Stimulated activated CD8-positive, alpha-beta memory T cell treated with anti-CD3 and anti-CD28 coated beads, Interleukin-2, amount 100 ng/mL, for 48 hours (primary cell): Measurements from ENCODE around the gene SUSD5.
"Not testable (repeated sequence)": the region's sequence is repeated elsewhere in the genome, so short reads cannot be mapped to it uniquely, and the experiment has no call there.

Source experiments
- DNase-seq, 2 donors: peaks; one replicate each; pipeline ENCODE4 v3.0.0-alpha.2; 2020; ENCODE audit warnings: low read depth in 2 of 2

The SUSD5 gene

DNA sequence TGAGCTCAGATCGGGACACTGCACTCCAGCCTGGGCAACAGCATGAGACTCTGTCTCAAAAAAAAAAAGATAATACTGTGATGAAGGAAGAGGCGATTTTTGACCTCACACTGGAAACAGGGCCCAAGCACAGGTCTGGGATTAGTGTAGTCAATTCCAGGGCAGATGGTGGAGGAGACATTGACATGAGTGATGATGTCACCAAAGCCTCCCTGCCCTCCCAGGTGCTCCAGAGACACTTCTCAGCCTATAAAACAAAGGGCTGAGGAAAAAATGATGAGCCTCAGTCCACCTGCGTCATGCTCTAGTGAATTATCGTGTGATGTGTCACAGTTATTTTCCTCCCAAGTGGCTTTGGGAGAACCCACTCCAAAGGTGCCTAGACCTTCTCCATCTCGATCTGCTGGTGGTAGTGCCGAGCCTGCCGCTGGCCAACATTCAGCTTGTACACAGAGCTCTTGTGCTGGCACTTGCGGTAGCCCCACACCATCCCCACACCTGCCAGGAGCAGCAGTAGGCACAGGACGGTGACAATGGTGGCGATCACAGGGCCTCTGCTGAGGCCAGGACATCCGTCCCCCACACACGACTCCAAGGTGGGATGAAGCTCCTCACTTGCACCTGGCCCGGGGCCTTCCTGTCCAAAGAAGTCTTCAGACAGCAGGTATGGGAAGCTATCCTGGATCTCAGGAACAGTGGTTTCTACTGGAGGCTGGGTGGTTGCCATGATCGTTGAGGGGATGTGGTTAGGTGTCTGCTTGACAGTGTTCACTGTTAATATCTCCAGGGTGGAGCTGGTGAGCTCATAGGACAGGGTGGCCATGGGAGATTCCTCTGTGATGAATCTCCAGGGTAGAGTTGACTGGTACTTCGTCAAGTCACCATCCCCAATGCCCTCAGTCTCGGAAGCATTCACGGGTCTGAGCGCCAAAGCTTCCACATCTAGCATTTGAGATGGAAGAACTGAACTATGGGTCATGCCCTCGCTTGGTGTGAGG lies 65.9 kb downstream of the SUSD5 start:
- DNase-seq, result no peak

DNA sequence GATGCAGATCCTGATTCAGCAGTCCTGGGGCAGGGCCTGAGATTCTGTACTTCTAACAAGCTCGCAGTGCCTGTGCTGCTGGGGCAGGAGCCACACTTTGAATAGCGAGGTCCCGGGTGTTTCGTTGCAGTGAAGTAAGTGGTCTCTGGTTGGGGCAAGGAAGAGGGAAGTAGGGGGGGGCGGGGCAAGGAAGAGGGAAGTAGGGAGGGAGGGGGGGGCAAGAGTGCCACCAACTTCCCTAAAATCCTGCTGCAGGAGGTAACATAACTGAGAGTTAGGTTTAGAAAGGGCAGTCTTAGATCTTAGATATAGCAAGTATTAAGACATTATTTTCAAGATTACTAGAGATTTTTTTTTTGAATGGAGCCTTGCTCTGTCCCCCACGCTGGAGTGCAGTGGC lies 69.3 kb downstream of the SUSD5 start:
- no peak for DNase-seq

DNA sequence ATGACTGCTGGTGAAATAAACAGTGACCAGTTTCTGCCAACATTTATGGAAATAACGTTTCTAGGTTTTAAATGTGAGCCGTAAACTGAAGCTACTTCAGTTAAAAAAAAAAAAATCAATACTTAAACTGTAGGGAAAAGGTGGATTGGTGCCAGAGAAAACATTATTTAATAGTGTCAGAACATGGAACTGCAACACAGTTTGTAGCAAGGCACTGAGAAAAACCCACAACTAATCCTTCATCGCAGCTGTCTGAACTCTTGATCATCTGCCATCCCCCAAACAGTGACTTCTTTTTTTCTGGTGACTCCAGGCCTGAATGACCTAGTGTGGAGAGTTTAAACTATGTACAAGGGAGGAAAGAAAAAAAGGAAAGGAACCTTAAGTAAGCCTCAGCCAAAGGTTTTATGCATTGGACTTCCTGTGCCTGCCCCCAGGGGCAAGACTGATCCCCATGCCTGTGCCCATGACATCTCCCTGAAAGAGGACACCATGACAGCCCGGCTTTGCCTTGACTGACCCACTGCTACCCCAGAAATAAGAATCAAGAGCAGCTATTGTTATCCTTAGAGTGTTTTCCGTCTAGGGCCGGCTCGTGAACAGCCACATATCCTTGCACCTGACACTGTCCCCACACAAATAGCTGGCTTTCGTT lies 71.7 kb downstream of the SUSD5 start:
- DNase-seq, result no peak

DNA sequence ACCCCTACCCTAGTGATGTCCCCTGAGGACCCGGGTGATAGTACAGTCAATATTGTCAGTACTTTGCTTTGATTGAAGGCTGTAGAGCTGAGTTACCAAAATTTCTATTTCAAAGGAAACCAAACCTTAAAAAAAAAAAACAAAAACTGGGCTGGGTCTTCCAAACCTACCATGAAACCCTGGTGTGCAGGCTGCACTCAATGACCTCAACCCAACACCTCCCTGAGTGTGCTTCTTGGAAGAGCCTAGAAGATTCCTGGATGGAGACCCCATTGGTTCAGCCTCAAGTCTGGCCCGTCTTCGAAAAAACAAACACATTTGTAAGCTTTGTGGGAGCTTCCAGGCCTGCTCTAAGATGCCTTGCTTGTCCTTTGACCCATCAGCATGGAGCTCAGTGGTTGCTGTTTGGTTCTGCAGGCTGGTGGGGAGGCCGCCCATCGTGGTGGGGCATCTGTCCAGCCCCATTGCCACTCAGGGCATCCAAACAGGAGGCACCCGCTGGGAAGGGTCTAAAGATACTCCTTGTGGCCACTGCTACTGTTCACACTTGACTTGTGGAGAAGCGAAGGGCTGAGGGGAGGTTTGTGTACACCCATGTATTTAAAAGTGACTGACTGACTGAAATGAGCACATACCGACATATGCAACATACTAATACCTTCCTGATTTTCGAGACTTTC lies 72.6 kb downstream of the SUSD5 start:
- no peak for DNase-seq

DNA sequence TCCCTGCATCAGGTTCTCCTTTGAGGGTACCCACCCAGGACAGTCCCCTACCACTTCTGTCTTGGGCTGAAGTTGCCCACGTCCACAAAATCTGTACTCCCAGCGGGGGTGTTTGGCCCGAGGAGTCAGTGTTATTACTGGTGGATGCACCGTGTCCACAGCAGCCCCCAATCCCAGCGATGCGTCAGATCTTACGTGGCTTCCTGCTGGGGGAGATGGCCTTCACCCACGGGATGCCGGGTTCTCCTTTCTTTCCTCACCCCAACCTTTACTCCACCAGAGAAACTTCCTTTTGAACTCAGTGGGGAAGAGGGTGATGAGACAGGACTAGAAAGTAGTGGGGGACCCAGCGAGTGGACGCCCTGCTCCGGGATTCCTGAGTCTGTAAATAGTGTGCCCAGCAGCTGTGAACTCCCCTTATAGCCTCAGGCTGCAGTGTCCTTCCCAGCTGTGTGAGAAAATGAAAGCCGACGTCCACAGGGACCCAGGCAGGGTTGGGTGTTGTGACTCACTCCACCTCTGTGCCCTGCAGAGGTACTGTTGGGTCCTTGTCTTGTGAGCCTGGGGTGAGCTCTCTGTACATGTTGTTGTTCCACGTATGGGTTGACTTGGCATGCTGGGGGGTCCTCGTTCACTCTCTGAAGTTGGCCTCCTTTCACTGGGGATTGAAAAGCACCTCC lies 73.2 kb downstream of the SUSD5 start:
- DNase-seq, result no peak

DNA sequence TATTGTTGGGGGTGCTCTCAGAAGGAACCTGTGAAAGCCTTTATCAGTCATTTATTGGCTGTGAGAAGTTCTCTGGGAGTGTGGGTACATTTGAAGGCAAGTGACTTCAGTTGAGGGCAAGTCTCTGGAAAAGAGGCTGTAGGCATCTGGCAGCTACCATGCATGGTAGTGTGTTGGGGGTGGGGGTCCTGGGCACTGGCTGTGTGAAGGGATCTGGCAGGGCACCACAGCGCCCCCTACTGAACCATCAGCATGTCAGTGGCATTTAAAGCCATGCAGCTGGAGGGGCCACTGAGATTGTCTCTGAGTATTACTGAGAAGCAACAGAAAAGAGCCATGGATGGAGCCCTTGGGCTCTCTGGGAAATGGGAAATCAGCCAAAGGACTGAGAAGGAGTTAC lies 74.2 kb downstream of the SUSD5 start:
- DNase-seq, result peak; percentile 12 to 23

DNA sequence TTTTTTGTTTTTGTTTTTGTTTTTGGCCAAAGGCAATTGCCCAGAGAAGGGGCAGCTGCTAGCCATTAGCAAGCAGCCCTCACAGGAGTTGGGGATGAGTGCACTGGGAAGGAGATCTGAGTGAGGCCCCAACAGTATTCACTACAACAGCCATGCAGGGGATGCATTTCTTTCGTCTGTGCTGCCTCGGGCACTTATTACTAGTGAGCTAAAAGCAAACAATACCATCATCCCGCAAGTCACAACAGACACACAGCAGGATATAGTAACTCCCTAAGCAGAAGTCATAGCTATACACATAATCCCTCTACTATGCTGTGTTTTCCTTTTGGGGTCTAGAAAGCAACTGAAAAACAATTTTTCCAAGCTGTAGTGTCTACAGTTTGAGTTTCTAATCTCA lies 77.6 kb downstream of the SUSD5 start:
- DNase-seq, result no peak

DNA sequence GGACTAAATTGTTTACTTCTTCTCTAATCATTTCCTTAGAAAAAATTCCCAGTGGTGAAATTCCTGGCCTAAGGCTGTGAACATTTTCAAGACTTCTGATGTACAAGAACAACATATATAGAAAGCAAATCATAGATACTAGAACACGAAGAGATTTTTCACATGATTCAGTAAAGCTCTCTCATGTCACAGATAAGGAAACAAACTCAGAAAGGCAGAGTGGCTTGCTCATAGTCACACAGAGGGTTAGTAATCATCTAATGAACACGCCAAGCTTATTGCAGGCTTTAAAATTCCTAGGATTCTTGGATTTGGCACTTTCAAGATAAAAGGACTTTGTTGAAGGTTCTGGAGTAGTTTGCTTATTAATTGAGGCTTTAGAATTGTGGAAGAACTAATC lies 78.6 kb downstream of the SUSD5 start:
- no peak for DNase-seq

DNA sequence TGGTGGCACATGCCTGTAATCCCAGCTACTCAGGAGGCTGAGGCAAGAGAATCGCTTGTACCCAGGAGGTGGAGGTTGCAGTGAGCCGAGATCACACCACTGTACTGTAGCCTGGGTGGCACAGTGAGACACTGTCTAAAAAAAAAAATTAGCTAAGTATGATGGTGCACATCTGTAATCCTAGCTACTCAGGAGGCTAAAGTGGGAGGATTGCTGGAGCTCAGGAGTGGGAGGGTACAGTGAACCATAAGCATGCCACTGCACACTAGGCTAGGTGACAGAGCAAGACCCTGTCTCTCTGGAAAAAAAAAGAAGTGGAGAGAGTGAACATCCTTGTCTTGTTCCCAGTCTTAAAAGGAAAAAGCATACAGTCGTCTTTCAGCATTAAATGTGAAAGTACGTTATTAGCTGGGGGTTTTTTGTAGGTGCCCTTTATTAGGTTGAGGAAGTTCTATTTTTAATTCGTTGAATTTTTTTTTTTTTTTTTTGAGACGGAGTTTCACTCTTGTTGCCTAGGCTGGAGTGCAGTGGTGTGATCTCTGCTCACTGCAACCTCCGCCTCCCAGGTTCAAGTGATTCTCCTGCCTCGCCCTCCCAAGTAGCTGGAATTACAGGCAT lies 79.5 kb downstream of the SUSD5 start:
- not testable (repeated sequence) for DNase-seq

DNA sequence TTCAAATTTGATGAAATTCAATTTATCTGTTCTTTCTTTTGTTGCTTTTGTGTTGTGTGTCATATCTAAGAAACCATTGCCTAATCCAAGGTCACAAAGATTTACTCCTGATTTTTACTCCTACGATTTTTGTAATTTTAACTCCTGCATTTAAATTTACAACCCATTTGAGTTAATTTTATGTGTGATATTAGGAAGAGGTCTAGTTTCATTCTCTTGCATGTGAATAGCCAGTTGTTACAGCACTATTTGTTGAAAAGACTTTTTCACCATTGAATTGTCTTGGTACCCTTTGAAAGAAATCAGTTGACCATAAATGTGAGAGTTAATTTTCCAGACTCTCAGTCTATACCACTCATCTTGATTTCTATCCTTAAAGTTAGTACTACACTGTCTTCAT lies 80.9 kb downstream of the SUSD5 start:
- DNase-seq, result no peak

DNA sequence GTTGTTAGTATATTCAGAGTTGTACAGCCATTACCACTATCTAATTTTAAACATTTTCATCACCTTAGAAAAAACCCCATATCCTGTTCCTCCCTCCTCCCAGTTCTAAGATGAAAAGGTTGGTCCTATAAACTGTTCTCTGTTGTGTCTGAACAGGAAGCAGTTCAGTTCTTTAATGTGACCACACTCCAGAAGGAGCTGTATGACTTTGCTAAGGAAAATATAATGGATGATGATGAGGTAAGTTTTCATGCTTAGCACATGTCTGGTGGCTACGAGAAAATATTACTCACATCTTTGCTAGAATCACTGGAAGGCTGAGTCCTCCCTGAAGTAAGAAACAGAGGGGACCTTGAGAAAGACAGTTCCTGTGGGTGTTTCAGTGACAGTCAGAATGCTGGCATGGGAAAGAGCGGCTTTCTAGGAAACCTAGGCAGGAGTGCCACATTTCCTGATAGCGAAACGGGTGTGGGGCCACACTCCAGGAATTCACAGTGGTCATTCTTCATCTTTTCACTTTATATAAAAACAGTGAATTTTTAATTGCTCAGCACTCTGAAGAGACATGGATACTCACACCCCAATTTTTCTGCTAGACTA lies 84.5 kb downstream of the SUSD5 start:
- DNase-seq, result no peak

DNA sequence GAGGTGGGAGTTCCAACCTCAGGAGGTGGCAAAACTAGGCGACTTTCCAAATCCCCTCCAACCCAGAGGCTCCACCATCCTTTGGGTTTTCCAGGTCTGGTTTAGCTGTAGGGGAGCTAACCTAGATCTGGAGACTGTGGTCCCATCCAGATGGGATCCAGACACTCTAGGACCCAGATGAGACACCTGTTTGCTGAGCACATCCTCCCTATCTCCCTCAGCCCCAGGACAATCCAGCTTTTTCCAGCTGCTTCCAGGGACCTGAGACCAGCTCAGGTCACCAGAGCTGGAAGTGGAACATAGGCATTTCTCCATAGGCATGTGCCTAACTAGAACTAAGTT lies 86.6 kb downstream of the SUSD5 start:
- no peak for DNase-seq

DNA sequence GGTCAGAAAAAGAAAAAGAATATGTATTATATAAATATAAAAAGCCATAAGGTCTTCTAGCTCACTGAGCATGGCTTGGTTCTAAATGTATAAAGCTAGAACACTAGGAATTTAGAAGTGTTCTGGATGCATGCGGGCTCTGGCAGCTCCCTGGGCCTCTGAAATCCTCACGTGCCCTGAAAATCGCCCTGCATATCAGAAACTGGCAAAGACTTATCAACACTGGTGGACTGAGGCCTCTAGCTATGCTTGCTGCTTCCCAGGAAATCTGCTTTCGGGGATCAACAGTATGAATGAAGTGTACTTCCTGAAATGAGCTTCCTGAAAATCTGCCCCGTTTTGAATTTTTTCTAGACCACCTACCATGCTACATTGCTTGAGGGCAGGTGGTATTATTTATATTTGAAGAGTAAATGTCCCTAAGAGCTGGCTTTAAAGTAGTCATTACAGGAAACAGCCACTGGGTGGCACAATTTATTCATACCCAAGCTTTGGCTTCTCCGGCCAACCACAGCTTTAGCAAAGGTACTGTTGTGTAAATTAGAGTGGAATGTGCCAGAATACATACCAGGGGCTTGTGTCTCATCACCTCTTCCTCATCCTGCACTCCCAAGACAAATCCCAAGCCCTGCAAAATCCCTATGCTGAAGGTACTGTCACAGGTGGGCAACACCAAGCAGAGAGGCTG lies 87.1 kb downstream of the SUSD5 start:
- no peak for DNase-seq

DNA sequence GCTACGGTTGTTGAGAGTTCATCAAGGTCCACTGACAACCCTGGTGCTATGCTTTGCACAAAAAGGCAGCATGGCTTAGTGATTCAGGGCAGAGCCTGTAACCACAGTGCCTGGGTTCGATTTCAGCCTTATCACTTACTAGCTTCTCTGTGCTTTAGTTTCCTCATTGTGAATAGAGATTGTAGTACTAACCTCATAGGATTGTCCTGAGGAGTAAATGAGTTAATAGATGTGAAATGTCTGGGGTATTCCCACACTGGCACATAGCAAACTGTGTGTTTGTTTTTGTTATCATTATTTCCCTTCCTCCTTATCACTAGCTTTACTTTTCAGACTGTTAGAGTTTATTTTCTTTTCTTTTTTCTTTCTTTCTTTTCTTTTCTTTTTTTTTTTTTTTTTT lies 88.5 kb downstream of the SUSD5 start:
- no peak for DNase-seq

DNA sequence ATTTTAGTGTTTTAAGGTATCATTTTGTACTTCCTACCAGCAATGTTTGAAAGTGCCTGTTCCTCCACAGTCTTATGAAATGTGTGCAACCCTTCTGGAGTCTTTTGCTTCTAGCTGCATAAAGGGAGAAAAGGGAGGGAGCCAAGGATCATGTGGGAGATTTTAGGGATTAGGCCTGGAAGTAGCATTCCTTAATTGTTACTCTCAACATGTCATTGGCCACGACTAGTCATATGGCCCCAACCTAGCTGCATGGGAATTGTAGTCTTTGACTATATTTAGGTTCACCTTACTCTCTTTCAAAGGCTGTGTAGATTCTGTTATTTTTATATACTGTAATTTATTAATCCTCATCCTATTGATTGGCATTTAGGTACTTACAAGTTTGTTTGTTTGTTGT lies 89.9 kb downstream of the SUSD5 start:
- no peak for DNase-seq

DNA sequence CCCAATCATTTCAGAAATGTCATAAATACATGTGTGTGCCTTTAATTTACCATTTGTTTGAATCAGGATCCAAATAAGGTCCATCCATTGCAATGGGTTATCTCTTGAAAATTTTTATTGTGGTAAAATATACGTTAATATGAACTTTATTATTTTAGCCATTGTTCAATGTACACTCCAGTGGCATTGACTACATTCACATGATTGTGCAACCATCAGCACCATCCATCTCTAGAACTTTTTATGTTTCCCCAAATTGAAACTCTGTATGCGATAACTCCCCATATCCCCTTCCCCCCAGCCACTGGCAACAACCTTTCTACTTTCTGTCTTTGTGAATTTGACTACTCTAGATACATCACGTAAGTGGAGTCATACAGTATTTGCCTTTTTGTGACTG lies 92.8 kb downstream of the SUSD5 start:
- no peak for DNase-seq

DNA sequence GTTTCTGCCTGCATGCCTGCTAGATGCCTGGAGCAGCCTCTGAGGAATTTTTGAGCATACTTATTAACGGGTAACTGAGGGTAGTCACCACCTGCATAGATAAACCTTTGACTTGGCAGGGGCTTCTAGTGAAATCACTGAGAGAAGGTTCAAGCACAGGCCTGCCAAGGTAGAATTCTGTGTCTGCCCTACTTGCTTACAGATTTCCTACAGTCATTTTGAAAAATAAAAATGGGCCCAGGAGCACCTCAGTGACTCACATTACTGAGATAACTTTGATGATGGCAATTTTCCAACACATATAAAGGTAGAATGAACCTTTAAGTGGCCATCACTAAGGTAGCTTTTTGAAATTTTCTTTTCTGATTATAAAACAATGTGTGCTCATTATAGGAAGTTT lies 94.0 kb downstream of the SUSD5 start:
- no peak for DNase-seq

DNA sequence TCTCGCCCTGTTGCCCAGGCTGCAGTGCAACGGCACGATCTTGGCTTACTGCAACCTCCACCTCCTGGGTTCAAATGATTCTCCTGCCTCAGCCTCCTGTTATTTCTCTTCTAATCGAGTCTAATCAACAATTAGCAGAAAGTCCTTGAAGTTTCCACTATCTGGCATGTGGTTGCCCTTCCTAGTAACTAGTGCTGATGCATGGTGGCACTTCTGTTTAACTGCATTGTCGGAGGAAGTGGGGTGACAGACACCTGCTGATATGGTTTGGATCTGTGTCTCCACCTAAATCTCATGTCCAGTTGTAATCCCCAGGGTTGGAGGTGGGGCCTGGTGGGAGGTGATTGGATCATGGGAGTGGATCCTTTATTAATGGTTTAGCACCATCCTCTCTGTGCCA lies 95.6 kb downstream of the SUSD5 start:
- no peak for DNase-seq

DNA sequence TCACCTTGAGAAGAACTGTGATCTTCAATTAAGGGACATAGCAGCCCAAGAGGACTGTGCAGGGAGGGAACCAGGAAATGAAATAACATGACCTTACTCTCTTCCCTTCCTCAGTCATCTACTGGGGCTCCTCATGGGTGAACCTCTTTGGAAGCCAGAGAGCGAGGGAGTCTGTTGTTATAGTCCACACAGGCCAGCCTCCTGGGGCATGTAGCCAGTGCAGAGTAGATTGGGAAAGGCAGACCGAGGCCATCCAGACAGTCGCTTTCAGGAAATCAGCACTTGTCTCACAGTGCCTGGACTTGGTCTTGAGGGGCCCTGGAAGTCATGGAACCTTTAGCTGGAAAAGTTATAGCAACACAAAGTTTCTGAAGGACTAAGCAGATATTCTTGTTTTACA lies 98.7 kb downstream of the SUSD5 start:
- DNase-seq, result no peak

DNA sequence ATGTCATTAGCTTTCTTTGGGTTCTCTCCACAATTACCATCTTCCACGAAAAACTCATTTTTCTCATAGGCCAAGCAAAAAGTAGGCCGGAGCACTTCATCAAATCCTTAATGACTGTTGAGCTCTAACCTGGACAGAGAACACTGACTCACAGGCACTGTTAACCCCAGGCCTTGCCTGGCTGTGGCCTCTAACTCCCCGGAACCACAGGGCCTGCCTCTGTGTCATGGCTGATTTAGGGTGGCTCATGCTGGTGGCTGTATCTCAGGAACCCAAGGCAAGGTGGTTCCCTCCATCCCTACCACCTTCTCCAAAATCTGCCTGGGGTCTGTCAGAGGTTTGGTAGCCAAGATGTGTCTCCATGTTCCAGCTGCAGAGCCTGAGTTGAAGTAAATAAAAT lies 101.1 kb downstream of the SUSD5 start:
- no peak for DNase-seq
